GM12801 (cell line): ENCODE results near the gene GFM1.
A peak's percentile ranks its signal among the peaks of the same experiment; 100 is the strongest.

Experiments
- TF ChIP-seq, protein P1 (sequence below): IDR thresholded peaks from one replicate; pipeline ENCODE4 v1.5.1; 2011; ENCODE audit warnings: control low read depth; ENCODE audit not compliant: insufficient read length; ENCODE audit errors: extremely low read depth

GFM1 gene

DNA sequence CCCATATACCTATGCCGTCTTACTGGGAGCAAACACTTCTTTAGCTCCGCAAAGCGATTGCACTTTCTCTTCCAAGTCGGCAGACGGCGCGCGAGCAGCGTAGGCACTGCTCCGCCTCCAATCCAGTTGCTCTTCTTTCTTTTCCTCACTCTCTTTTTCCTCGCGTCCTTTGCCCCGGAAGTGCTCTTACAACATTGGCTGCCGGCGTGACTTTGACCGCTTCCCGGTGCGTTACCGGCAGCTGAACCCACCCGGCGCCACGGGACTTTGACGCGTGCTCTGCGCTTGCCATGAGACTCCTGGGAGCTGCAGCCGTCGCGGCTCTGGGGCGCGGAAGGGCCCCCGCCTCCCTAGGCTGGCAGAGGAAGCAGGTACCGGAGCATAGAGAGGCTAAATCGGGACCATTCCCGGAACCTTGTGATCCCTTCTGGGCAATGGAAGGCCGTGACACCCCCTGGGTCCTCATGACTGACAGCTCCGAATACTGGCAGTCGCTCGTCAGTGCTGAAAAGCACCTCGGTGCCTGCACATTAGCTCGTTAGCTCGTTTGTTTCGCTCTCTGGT, at the start of gene GFM1:
Gene GFM1, plus strand, starts transcription at position 183 of the 564 bp plus-strand sequence. Its CDS starts 108 bp downstream, at position 291.
- TF ChIP-seq, protein P1, sequence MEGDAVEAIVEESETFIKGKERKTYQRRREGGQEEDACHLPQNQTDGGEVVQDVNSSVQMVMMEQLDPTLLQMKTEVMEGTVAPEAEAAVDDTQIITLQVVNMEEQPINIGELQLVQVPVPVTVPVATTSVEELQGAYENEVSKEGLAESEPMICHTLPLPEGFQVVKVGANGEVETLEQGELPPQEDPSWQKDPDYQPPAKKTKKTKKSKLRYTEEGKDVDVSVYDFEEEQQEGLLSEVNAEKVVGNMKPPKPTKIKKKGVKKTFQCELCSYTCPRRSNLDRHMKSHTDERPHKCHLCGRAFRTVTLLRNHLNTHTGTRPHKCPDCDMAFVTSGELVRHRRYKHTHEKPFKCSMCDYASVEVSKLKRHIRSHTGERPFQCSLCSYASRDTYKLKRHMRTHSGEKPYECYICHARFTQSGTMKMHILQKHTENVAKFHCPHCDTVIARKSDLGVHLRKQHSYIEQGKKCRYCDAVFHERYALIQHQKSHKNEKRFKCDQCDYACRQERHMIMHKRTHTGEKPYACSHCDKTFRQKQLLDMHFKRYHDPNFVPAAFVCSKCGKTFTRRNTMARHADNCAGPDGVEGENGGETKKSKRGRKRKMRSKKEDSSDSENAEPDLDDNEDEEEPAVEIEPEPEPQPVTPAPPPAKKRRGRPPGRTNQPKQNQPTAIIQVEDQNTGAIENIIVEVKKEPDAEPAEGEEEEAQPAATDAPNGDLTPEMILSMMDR, result peak; percentile 91

DNA sequence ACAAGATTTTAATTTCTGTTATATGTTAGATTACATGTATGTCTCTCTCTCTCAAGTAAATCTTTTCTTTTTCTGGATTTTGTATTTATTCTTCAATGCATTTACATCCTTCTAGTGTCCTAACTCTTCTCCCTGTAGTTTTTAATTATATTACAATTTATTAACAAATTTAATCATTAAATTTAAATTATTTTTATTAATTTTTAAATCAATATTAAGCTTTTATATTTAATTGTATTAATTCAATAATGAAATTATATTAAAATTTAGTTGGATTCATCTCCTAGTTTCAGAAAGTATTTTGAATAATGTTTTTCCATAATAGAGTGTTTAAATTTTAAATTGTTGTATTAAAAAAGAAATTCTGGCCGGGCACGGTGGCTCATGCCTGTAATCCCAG, 43.5 kb upstream of the GFM1 start:
- TF ChIP-seq, protein P1, result no peak

DNA sequence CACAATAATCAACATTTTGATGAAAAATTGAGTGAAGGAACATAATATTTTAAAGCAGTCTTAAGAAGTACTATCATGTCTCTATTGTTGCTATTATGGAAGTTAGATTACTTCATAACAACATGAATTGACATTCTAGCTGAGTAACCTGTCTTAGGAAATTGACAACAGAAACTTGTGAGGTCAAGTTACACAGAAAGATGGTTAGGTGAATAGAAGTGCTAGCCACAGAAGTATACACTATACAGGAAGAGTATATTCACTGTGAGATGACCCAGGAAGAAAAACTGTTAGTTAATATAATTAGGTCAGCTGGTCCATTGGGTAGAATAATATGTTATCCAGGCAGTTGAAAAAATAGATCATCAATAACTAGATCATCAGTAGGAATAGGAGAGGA, 42.1 kb upstream of the GFM1 start:
- TF ChIP-seq, protein P1, result no peak

DNA sequence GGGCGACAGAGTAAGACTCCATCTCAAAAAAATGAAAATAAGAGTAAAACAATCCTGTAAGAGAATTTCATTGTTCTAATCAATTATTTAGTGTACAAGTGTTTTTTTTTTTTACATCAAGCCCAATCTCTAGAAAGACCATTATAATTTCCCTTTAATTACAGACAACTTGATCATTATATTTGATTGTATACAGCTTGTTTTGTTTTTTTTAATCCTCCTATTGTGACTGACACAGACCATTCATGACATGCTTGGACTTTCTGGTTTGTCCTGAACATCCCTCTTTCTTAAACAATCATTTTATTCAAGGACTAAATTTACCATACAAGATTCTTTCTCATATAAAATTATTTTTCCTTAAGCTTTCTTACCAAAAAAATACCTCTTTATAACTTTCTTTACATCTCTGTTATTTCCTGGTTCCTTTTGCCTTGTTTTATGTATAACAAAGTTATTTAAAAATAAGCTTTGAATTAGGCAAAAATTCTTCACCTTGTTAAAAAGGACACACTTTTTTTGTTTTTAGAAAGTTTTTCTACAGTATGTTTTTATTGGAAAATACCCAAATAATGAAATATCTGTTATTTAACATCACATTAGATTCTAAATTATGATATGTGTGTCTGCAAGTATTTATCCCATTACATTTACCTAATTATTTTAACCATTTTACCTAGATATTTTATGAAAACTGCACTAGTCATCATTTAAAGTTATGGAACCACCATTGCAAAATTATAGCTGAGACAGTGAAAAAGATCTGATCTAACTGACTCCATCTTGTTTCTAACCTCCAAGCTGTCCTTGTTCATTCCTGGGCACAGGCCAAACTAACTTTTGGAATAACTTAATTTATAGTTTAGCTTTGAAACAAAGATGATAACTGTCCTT, 26.1 kb upstream of the GFM1 start:
- TF ChIP-seq, protein P1, result no peak

DNA sequence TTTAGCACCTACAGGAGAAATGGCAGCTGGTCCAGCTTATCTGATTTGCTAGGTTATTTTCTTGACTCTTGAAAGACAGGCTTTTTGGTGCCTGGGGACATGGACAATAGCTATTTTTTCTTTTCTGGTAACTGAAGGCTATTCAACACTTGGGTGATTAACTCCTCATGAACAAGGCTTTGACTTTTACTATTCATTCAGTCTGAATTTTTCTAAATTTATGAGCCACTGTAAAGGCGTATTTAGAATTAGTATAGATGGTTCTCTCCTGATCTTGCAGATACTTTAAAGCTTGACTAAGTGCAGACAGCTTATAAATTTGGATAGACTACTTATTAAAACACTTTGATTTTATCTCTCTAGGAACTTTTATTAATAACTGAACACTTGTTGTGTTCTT, 18.4 kb upstream of the GFM1 start:
- TF ChIP-seq, protein P1, result no peak

DNA sequence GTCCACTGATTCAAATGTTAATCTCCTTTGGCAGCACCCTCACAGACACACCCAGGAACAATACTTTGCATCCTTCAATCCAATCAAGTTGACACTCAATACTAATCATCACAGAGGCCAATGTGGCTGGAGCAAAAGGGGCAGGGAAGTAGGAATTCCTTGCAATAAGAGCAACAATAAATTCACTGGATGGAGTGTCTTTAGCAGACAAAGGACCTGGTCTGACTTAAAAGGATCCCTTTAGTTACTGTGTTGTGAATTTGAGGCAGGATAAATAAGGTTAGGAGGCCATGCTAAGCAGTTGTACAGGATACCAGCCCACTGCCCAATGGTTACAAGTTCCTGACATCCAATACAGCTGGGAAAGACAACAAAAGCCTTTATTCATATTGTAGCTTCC, 12.3 kb upstream of the GFM1 start:
- TF ChIP-seq, protein P1, result no peak

DNA sequence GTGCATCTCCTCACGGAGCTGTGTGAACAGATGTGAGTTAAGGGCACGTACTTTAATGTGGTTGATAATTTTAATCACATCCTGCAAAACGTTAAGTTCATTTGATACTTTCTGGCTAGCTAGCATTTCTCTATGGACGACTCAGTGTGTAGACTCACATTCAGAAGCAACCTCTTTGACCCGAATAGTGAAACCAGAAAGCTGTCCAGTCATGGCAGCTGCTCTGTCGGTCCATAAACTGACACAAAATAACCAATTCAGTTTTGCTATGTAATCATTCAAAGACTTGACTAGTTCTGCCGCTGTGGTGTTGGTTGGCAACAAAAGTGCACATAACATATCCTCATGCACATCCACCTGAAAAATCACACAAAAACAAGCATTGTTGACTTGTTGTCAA, 3.7 kb upstream of the GFM1 start:
- TF ChIP-seq, protein P1, result no peak
